Heart right ventricle (tissue), 16 donors: Measurements from ENCODE around the gene KDM6A. TPM values are rescaled to one million over a fixed set of nuclear protein-coding genes. Genes with fewer than 3 reads are reported as not detected.
"Not testable (repeated sequence)": the region's sequence is repeated elsewhere in the genome, so short reads cannot be mapped to it uniquely, and the experiment has no call there.

Source experiments
- ATAC-seq, 8 donors: fragments of 200-7000 bp; cut with Tn5 transposase; one replicate each; pipeline ENCODE4 v1.9.1; 2020; ENCODE audit warnings: mild to moderate bottlenecking in 8 of 8, moderate library complexity in 8 of 8, moderate number of reproducible peaks in 1 of 8
- DNase-seq, 2 donors: peaks; one replicate each; pipeline ENCODE4 v3.0.0-alpha.2; 2020
- H3K27ac ChIP-seq, 10 donors: fragments of 200-600 bp; sonication (generic) in 2 of 10; one replicate each; pipeline versions ENCODE4 v1.5.0 to v1.8.0; 2020 to 2022; ENCODE audit warnings: mild to moderate bottlenecking in 3 of 10
- H3K27me3 ChIP-seq, 7 donors: fragments of 200-600 bp; one replicate each; pipeline ENCODE4 v1.8.0; 2021 to 2022; ENCODE audit warnings: mild to moderate bottlenecking in 2 of 7
- H3K36me3 ChIP-seq, 9 donors: fragments of 200-600 bp; sonication (generic) in 1 of 9; one replicate each; pipeline versions ENCODE4 v1.5.0 to v1.8.0; 2020 to 2022; ENCODE audit warnings: mild to moderate bottlenecking in 2 of 9
- H3K4me1 ChIP-seq, 9 donors: fragments of 200-600 bp; sonication (generic) in 1 of 9; one replicate each; pipeline versions ENCODE4 v1.5.0 to v1.8.0; 2020 to 2022; ENCODE audit warnings: mild to moderate bottlenecking in 4 of 9
- H3K4me3 ChIP-seq, 10 donors: fragments of 200-600 bp; sonication (generic) in 2 of 10; one replicate each; pipeline versions ENCODE4 v1.5.0 to v1.8.0; 2020 to 2022; ENCODE audit warnings: mild to moderate bottlenecking in 7 of 10, moderate library complexity in 2 of 10
- H3K9me3 ChIP-seq, 11 donors: fragments of 200-600 bp in 10 of 11; sonication (generic) in 2 of 11; one replicate each; pipeline versions ENCODE4 v1.5.0 to v1.8.0; 2013 to 2022; ENCODE audit warnings: mild to moderate bottlenecking in 2 of 11, control low read depth in 1 of 11, moderate library complexity in 1 of 11
- WGBS, 2 donors: extraction: QIAGEN DNeasy Blood & Tissue Kit; methylation state at CpG; one replicate each; pipeline ENCODE4 v1.1.7; 2013; ENCODE audit warnings: inconsistent platforms in 1 of 2; 5-methylcytosine and 5-hydroxymethylcytosine counted together
- intact Hi-C, 10 donors: fragments of 100-400 bp; cut with DNase I; formaldehyde crosslinking; loops; one replicate each; pipeline versions ENCODE4 v1.11.1 to v1.14.2; 2022
- long read RNA-seq, 3 donors: library from polyadenylated mRNA; unstranded; transcript quantifications; one replicate each; pipeline ENCODE4 v2.0.0, GENCODE V29; 2020 to 2021
- polyA plus RNA-seq, 2 donors: library from polyadenylated mRNA; stranded (reverse); fragments of 200-250 nt; gene quantifications; one replicate each; pipeline ENCODE4 v1.2.3, GENCODE V29; 2013
- total RNA-seq, 10 donors: library from RNA; stranded (reverse); fragmentation: NEBNext Ultra II Directional in 3 of 10; extraction: Animal tissue kit (Norgen Biotek cat#: 25700) in 3 of 10; gene quantifications; one replicate each; pipeline versions ENCODE4 v1.2.1 to v1.2.4, GENCODE V29; 2021 to 2023
- TF ChIP-seq, protein P1 (sequence below), 9 donors: fragments of 200-600 bp; sonication (generic) in 2 of 9; IDR thresholded peaks; one replicate each; pipeline versions ENCODE4 v1.5.0 to v1.8.0; 2021 to 2022; ENCODE audit warnings: antibody characterized with exemption in 9 of 9, mild to moderate bottlenecking in 5 of 9, moderate library complexity in 1 of 9
- donor health status: Arrhythmogenic right ventricular cardiomyopathy.
- donor health status: ischemic (EF 13 %, LVEDD 7.1; RV severe dilation, severe dysfunction).
- donor health status: healthy with polysubstance abuse.
- donor health status: DM: no; HTN: yes; CAD: no.
- donor health status: DM: no; HTN: no; CAD: no.
- donor health status: ischemic (EF 25% LVEDD 6.9; RV normal size, moderate dysfunction).
- donor health status: ischemic (EF 25% LVEDD 5.7; RV mildly dilated, moderate dysfunction).
- donor health status: healthy.
- donor health status: DM: yes; HTN: yes; CAD: no.
- donor health status: Ischemic cardiomyopathy.
- donor health status: ischemic (EF 35%, LVEDD 5.7; RV mildly dilated, moderate dysfunction).
- donor health status: nonischemic (EF 11% LVEDD 7.7; RV severe dilation, severe dysfunction).
- donor health status: DM: yes; HTN: yes; CAD: no.
- donor health status: PGD.
- donor health status: ischemic (EF 29% LVEDD 5.4; RV normal size, mild dysfunction).
- donor health status: nonischemic (EF 23%, LVEDD 6.1; RV moderate dilation, normal function).

The KDM6A gene
- 10 to 100 TPM; 10.2 to 21.2 (median 12.9) TPM for total RNA-seq
- 1 to 10 TPM; 3.8 to 6.7 TPM for polyA plus RNA-seq
- long read RNA-seq, donor 1, full-length matches to known transcripts = 3 of 8 reads
- long read RNA-seq, donor 1, partial matches to known transcripts = 1 of 8 reads
- long read RNA-seq, donor 1, other reads (novel, unspliced or antisense) = 4 of 8 reads
- long read RNA-seq, donor 2, full-length matches to known transcripts = 6 of 16 reads
- long read RNA-seq, donor 2, partial matches to known transcripts = 6 of 16 reads
- long read RNA-seq, donor 2, other reads (novel, unspliced or antisense) = 4 of 16 reads
- long read RNA-seq, donor 3, full-length matches to known transcripts = 1 of 15 reads
- long read RNA-seq, donor 3, partial matches to known transcripts = 11 of 15 reads
- long read RNA-seq, donor 3, other reads (novel, unspliced or antisense) = 3 of 15 reads

DNA sequence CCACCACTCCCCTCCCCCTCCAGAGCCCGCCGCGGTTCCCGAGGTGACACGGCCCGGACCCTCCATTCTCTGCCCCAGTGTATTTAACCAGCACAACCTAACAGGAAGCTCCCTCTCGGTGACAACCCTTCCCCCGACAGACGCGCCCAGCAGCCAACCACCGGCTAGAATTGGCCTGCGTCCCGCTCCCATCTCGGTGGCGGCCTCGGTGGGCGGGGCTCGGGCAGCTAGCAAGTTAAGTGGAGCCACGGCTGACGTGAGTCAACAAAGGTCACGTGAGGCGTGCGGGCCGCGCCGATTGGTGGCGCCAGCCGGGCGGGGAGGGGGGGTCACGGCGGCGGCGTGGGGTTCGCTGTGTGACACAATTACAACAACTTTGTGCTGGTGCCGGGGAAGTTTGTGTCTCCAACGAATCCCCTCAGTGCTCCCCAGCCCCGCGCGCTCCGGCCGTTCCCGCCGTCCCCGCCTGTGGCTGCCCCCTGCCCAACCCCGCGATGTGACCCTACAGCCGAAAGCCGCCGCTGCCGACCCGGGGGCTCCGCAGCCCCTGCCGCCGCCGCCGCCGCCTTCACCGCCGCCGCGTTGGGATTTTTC lies at the start of gene KDM6A:
Gene KDM6A (plus strand): TSS at position 368 of the 594 bp plus-strand sequence. CDS start 364 bp downstream, outside the sequence.
- TF ChIP-seq, protein P1, sequence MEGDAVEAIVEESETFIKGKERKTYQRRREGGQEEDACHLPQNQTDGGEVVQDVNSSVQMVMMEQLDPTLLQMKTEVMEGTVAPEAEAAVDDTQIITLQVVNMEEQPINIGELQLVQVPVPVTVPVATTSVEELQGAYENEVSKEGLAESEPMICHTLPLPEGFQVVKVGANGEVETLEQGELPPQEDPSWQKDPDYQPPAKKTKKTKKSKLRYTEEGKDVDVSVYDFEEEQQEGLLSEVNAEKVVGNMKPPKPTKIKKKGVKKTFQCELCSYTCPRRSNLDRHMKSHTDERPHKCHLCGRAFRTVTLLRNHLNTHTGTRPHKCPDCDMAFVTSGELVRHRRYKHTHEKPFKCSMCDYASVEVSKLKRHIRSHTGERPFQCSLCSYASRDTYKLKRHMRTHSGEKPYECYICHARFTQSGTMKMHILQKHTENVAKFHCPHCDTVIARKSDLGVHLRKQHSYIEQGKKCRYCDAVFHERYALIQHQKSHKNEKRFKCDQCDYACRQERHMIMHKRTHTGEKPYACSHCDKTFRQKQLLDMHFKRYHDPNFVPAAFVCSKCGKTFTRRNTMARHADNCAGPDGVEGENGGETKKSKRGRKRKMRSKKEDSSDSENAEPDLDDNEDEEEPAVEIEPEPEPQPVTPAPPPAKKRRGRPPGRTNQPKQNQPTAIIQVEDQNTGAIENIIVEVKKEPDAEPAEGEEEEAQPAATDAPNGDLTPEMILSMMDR (IDR thresholded peaks at IDR 0.05) = no peak
- Histone ChIP-seq H3K27me3 (no peaks in the 10 kb centered on the region), H3K4me3 (peak within 1 kb of the TSS; percentile 79 to 96 (median 89)), H3K27ac (peak within 1 kb of the TSS; percentile 93 to 100 (median 97)), H3K9me3 (no peaks in the 10 kb centered on the region), H3K4me1 (peaks cover 0 to 51% (median 24%) of the 10 kb centered on the region in 9 donors), H3K36me3 (no peaks in the 10 kb centered on the region)
- DNase-seq (peak; percentile 96 to 97), ATAC-seq (peak; percentile 92 to 97 (median 96))
- 1% methylated on average over 14 to 50 of the region's 61 CpGs for whole genome bisulfite sequencing, 2 donors
- intact Hi-C loops = loop anchor here in 7 of 10 donors (2.0 to 10.0 kb wide), 8 partner anchors 82 to 331 kb away; partner anchors contain the start of genes DIPK2B (in 1 of the 7) and FUNDC1 (in 1 of the 7)

DNA sequence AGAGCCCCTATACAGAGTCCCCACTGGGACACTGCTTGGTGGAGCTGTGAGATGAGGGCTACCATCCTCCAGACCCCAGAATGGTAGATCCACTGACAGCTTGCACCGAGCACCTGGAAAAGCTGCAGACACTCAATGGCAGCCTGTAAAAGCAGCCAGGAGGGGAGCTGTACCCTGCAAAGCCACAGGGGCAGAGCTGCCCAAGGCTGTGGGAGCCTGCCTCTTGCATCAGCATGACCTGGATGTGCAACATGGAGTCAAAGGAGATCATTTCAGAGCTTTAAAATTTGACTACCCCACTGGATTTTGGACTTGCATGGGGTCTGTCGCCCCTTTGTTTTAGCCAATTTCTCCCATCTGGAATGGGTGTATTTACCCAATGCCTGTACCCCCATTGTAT lies 49.8 kb upstream of the KDM6A start:
- H3K27ac ChIP-seq, ATAC-seq, intact Hi-C loops, H3K9me3 ChIP-seq, H3K4me1 ChIP-seq, DNase-seq, H3K36me3 ChIP-seq, H3K4me3 ChIP-seq: not testable (repeated sequence)
- WGBS, 2 donors = 93 to 100% methylated on average over 2 of the region's 2 CpGs
- peaks cover 0 to 15% (median 0%) of the 10 kb centered on the region in 7 donors for H3K27me3 ChIP-seq

DNA sequence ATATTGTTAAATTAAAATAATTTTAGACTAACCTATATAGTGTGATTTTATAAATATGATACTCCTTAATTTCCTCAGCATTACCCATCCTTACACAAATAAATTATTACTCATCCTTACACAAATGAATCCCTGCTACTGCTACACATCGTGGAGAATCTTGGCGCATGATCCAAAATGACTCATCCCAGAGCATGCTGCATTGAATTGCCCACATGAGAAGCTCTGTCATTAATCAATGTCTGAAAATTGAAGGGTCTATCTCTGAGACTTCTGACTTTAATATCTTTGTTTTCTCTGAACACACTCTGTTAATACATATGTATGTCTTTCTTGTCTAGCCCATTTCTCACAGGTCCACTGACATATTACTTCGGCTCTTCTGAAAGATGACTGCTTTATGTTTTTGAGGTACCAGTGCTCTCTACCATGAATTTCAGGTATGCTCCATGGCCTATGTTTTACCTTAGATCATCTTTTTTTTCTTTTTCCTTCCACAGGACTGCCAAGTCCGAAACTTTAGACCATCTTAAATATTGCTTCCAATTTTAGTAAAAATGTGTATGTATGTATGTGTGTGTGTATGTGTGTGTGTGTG lies 44.9 kb upstream of the KDM6A start:
- no peaks in the 10 kb centered on the region for H3K9me3 ChIP-seq
- no peak for DNase-seq
- TF ChIP-seq, protein P1 (IDR thresholded peaks at IDR 0.05) = no peak
- H3K4me1 ChIP-seq = no peaks in the 10 kb centered on the region
- intact Hi-C loops = no loop called here
- no peak for ATAC-seq
- H3K4me3 ChIP-seq = no peak overlapping the region
- H3K27me3 ChIP-seq = peaks cover 0 to 15% (median 0%) of the 10 kb centered on the region in 7 donors
- H3K36me3 ChIP-seq = no peaks in the 10 kb centered on the region
- WGBS, 2 donors = 63 to 73% methylated on average over 4 of the region's 4 CpGs
- no peak overlapping the region for H3K27ac ChIP-seq

DNA sequence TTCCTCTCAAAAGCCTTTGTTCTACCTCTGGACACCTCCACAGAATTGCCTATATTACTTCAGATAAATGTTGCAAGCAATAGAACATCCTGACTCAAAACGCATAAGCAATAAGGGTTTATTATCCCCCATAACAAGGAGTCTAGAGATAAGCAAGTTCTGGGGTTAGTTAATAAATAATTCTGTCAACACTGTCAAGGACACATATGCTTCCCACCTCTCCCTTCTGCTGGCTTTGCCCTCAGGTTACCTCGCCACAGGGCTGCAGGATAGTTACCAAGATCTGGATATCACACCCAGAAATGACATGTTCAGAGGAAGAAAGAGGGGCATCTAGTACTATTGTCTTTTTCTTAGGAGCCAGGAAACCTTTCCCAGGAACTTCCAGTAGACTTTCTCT lies 43.2 kb upstream of the KDM6A start:
- H3K27ac ChIP-seq = no peak overlapping the region
- TF ChIP-seq, protein P1 (IDR thresholded peaks at IDR 0.05) = no peak
- DNase-seq (no peak), ATAC-seq (no peak)
- no peaks in the 10 kb centered on the region for H3K36me3 ChIP-seq
- intact Hi-C loops = no loop called here
- H3K27me3 ChIP-seq = peaks cover 0 to 10% (median 0%) of the 10 kb centered on the region in 7 donors
- WGBS, 2 donors = 32 to 36% methylated on average over 2 of the region's 2 CpGs
- H3K4me1 ChIP-seq = no peaks in the 10 kb centered on the region
- no peak overlapping the region for H3K4me3 ChIP-seq
- H3K9me3 ChIP-seq = no peaks in the 10 kb centered on the region
